T-cell (primary cell): ENCODE results near the gene C4BPA. TPM values are rescaled to one million over a fixed set of nuclear protein-coding genes. Genes with fewer than 3 reads are reported as not detected.

Source experiments
- ATAC-seq, 4 experiments: fragments of 200-7000 bp in 3 of 4; fragments of 150-1000 bp in 1 of 4; cut with Tn5 transposase; replicated peaks in 1 of 4; 1 replicate in 3 of 4; 2 replicates in 1 of 4; pipeline ENCODE4 v1.10.0; 2021; ENCODE audit warnings: moderate library complexity in 3 of 4, mild to moderate bottlenecking in 2 of 4, moderate number of reproducible peaks in 1 of 4
- CTCF ChIA-PET, 2 donors: fragments of 300-600 bp; sonication (Branson Sonifier 250); formaldehyde crosslinking; loops; one replicate each; lab custom pipeline; 2022; ENCODE audit warnings: antibody characterized with exemption in 2 of 2; lab: Charles Lee
- POLR2A ChIA-PET, 2 donors: fragments of 300-600 bp; sonication (Branson Sonifier 250); formaldehyde crosslinking; loops; one replicate each; lab custom pipeline; 2022; ENCODE audit warnings: antibody characterized with exemption in 2 of 2; lab: Charles Lee
- DNase-seq, 35 experiments: peaks; one replicate each; pipeline versions ENCODE4 v3.0.0 to v3.0.0-alpha.2; 2013 to 2023
- H3K27ac ChIP-seq: one replicate; pipeline ENCODE4 v1.5.1; 2013; ENCODE audit warnings: low read length
- H3K27me3 ChIP-seq, 2 experiments: replicated peaks in 1 of 2; 1 replicate in 1 of 2; 2 replicates in 1 of 2; pipeline versions ENCODE4 v1.6.1 to v1.7.0; 2013; ENCODE audit warnings: low read length in 1 of 2, mixed read lengths in 1 of 2; ENCODE audit not compliant: control insufficient read depth in 2 of 2, insufficient read depth in 2 of 2; ENCODE audit errors: extremely low read depth in 1 of 2
- H3K36me3 ChIP-seq, 2 donors: 1 replicate in 1 of 2; 2 replicates in 1 of 2; pipeline versions ENCODE4 v1.6.1 to v1.7.0; 2013; ENCODE audit warnings: low read length in 1 of 2; ENCODE audit not compliant: control insufficient read depth in 2 of 2, insufficient read depth in 1 of 2; ENCODE audit errors: extremely low read depth in 1 of 2
- H3K4me1 ChIP-seq, 2 experiments: 1 replicate in 1 of 2; 2 replicates in 1 of 2; pipeline versions ENCODE4 v1.6.1 to v1.7.0; 2013; ENCODE audit warnings: low read length in 2 of 2, mixed read lengths in 1 of 2; ENCODE audit not compliant: insufficient read depth in 2 of 2, control insufficient read depth in 1 of 2; ENCODE audit errors: extremely low read depth in 1 of 2
- H3K4me3 ChIP-seq, 2 donors: 1 replicate in 1 of 2; 2 replicates in 1 of 2; pipeline versions ENCODE4 v1.5.1 to v1.7.0; 2013; ENCODE audit warnings: mild to moderate bottlenecking in 2 of 2, low read length in 1 of 2, moderate library complexity in 1 of 2; ENCODE audit not compliant: control insufficient read depth in 1 of 2; ENCODE audit errors: extremely low read depth in 1 of 2
- H3K9me3 ChIP-seq: 2 replicates; pipeline ENCODE4 v1.7.0; 2013
- H3K27ac Mint-ChIP-seq, 2 donors: one replicate each; pipeline ENCODE4 v1.8.0; 2020 to 2021; ENCODE audit warnings: mild to moderate bottlenecking in 2 of 2, mixed read lengths in 2 of 2
- H3K27me3 Mint-ChIP-seq, 2 donors: one replicate each; pipeline ENCODE4 v1.8.0; 2021 to 2022; ENCODE audit warnings: mixed read lengths in 2 of 2
- H3K36me3 Mint-ChIP-seq: one replicate; pipeline ENCODE4 v1.8.0; 2021; ENCODE audit warnings: mixed read lengths
- H3K4me1 Mint-ChIP-seq, 3 donors: one replicate each; pipeline ENCODE4 v1.8.0; 2020 to 2022; ENCODE audit warnings: mixed read lengths in 3 of 3, mild to moderate bottlenecking in 1 of 3
- H3K4me3 Mint-ChIP-seq, 3 donors: one replicate each; pipeline ENCODE4 v1.8.0; 2020 to 2022; ENCODE audit warnings: mild to moderate bottlenecking in 3 of 3, mixed read lengths in 3 of 3, moderate library complexity in 3 of 3
- H3K9me3 Mint-ChIP-seq, 3 donors: one replicate each; pipeline ENCODE4 v1.8.0; 2020 to 2022; ENCODE audit warnings: mixed read lengths in 3 of 3
- WGBS: methylation state at CpG from one replicate; pipeline ENCODE4 v1.1.5; 2013; ENCODE audit warnings: missing lambda C conversion rate; ENCODE audit not compliant: insufficient coverage; 5-methylcytosine and 5-hydroxymethylcytosine counted together
- total RNA-seq, 35 experiments: library from RNA in 6 of 35; stranded (reverse) in 6 of 35; fragments of 120-200 nt in 1 of 35; gene quantifications; one replicate each; pipeline versions ENCODE4 v1.2.1 to v1.2.4 and lab custom pipeline; 2013 to 2026

C4BPA gene
- total RNA-seq, 5 donors from 2014 or later (not counting 1 experiment from before 2014, with no cell fraction given), result 0.60 to 0.72 (median 0.70) TPM; not detected in 2

DNA sequence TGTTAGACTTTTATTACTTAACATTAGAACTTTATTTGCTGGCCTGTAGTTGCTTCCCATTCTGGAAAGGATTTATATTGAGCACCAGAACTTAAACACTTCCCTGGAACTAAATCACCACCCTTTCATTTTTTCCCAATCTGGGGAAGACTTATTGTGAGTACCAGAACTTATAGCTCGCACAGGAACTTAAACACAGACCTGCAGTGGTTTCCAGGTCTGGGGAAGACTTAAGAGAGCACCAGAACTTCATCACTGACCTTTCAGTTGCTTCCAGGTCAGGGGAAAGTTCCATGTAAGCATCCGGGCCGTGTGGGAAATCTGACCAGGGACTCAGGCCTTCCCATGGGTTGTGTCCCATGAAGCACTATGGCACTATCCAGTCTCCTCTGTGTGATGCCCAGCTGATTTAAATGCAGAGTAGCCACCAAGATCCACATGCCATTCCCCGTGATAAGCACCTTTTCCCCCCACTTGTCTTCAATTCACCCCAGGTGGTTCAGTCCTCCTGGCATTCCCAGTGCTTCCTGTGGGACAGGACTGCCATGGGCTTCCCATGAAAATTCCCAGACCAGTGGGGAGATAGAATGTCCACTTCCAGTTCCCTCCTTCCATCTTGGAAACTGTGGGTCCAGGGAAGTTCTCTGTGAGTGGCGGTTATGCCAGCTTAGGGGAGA lies 48.9 kb downstream of the C4BPA start:
- no peaks in the 10 kb centered on the region for H3K4me1 ChIP-seq
- Mint-ChIP-seq H3K9me3 (peaks cover 3 to 18% (median 14%) of the 10 kb centered on the region in 3 donors), H3K27me3 (peaks cover 0 to 13% of the 10 kb centered on the region in 2 donors), H3K36me3 (peaks cover 6% of the 10 kb centered on the region), H3K4me3 (no peak overlapping the region), H3K4me1 (no peaks in the 10 kb centered on the region), H3K27ac (no peak overlapping the region)
- no peaks in the 10 kb centered on the region for H3K36me3 ChIP-seq
- WGBS, result 82% methylated on average over 4 of the region's 5 CpGs
- CTCF ChIA-PET, result no interaction called here
- ATAC-seq, result no peak
- H3K4me3 ChIP-seq, result no peak overlapping the region
- POLR2A ChIA-PET, result no interaction called here
- H3K9me3 ChIP-seq, result no peaks in the 10 kb centered on the region
- no peak for DNase-seq
- peaks cover 0 to 4% of the 10 kb centered on the region in 2 experiments for H3K27me3 ChIP-seq
- no peak overlapping the region for H3K27ac ChIP-seq

DNA sequence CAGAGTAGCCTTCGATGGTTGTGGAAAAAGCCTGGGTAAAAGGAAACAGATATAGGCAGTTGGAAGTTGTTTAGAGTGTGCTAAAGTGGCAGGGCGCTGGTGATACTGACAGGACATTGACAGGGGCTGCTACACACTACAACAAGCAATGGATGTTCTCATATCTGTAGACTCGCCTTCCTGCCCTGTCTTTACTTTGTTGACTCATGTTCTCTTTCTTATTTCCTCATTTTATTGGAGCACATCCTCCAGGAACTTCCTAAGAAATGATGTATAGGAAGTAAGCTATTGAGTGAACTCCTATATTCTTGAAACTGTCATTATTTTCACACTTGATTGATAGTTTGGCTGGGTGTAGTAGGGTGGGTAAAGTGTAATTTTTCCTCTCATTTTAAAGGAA lies 51.0 kb downstream of the C4BPA start:
- Histone ChIP-seq H3K27me3 (peaks cover 0 to 9% of the 10 kb centered on the region in 2 experiments), H3K36me3 (no peaks in the 10 kb centered on the region), H3K4me1 (no peaks in the 10 kb centered on the region), H3K9me3 (no peaks in the 10 kb centered on the region), H3K4me3 (no peak overlapping the region), H3K27ac (no peak overlapping the region)
- whole genome bisulfite sequencing, result 50% methylated on average over 1 of the region's 3 CpGs
- H3K4me3 Mint-ChIP-seq, result no peak overlapping the region
- H3K9me3 Mint-ChIP-seq, result peaks cover 3 to 18% (median 14%) of the 10 kb centered on the region in 3 donors
- peaks cover 6% of the 10 kb centered on the region for H3K36me3 Mint-ChIP-seq
- no peak for ATAC-seq
- H3K27me3 Mint-ChIP-seq, result peaks cover 3 to 15% of the 10 kb centered on the region in 2 donors
- CTCF ChIA-PET, result interaction anchor here in 1 of 2 donors (0.8 kb wide), 1 partner anchor 51 kb away, joined by 3 read pairs; the partner anchor contains the start of gene C4BPA
- H3K27ac Mint-ChIP-seq, result no peak overlapping the region
- POLR2A ChIA-PET, result no interaction called here
- no peaks in the 10 kb centered on the region for H3K4me1 Mint-ChIP-seq
- DNase-seq, result no peak

GRCh38 chr1:207156095-207156494 lies 52.1 kb downstream of the C4BPA start:
- Histone ChIP-seq H3K9me3 (no peaks in the 10 kb centered on the region), H3K27me3 (peaks cover 0 to 9% of the 10 kb centered on the region in 2 experiments), H3K36me3 (no peaks in the 10 kb centered on the region), H3K4me3 (no peak overlapping the region), H3K4me1 (no peaks in the 10 kb centered on the region), H3K27ac (no peak overlapping the region)
- Mint-ChIP-seq H3K27ac (no peak overlapping the region), H3K4me1 (no peaks in the 10 kb centered on the region), H3K27me3 (peaks cover 3 to 15% of the 10 kb centered on the region in 2 donors), H3K4me3 (no peak overlapping the region), H3K36me3 (peaks cover 6% of the 10 kb centered on the region), H3K9me3 (peaks cover 3 to 15% (median 11%) of the 10 kb centered on the region in 3 donors)
- no peak for DNase-seq
- ChIA-PET CTCF (no interaction called here), POLR2A (interaction anchor here in 1 of 2 donors (0.6 kb wide), 1 partner anchor 15 kb away, joined by 3 read pairs; no protein-coding TSS in a partner anchor)
- no peak for ATAC-seq

DNA sequence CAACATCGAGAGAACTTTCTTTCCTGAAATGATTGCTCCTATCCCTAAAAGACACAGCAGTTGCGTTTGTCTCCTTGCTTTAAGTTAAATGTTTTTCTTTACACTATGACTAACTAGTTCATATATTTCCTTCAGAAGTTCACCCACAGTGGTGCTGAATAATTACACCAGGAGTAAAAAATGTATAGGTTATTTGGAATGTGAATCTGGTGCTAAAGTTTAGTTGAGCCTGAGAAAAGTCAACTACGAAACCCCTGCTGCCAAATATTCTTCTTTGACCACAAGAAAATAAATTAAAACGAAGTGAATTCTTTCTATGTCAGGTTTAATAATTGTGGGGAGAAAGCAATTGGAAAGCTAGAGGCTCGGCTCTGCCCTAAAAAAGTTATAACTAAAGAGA lies 52.8 kb downstream of the C4BPA start:
- CTCF ChIA-PET, result no interaction called here
- Mint-ChIP-seq H3K9me3 (peaks cover 0 to 7% (median 4%) of the 10 kb centered on the region in 3 donors), H3K36me3 (peaks cover 3% of the 10 kb centered on the region), H3K4me3 (no peak overlapping the region), H3K27me3 (peaks cover 3 to 13% of the 10 kb centered on the region in 2 donors), H3K27ac (no peak overlapping the region), H3K4me1 (no peaks in the 10 kb centered on the region)
- Histone ChIP-seq H3K27me3 (peaks cover 0 to 9% of the 10 kb centered on the region in 2 experiments), H3K9me3 (no peaks in the 10 kb centered on the region), H3K4me1 (no peaks in the 10 kb centered on the region), H3K4me3 (no peak overlapping the region), H3K27ac (no peak overlapping the region), H3K36me3 (no peaks in the 10 kb centered on the region)
- ATAC-seq (no peak), DNase-seq (no peak)
- WGBS, result 71% methylated on average over 1 of the region's 5 CpGs
- POLR2A ChIA-PET, result no interaction called here

DNA sequence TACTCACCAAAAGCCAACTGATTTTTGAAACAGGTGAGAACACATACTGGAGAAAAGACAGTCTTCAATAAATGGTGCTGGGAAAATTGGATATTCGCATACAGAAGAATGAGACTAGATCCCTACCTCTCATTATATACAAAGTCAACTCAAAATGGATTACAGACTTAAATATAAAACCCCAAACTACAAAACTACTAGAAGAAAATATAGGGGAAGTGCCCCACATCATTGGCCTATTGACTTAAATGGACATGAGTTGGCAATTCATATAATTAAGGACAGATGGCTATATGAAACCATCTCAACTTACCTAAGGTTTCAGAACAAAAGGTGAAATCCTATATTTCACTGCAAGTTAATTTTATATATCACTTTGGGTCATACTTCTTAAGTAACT lies 60.1 kb downstream of the C4BPA start:
- Mint-ChIP-seq H3K4me1 (no peaks in the 10 kb centered on the region), H3K36me3 (no peaks in the 10 kb centered on the region), H3K27me3 (no peaks in the 10 kb centered on the region), H3K27ac (no peak overlapping the region), H3K9me3 (peaks cover 0 to 4% (median 0%) of the 10 kb centered on the region in 3 donors), H3K4me3 (no peak overlapping the region)
- no CpG with 5 or more reads among the region's 1 CpG for WGBS
- no peak for ATAC-seq
- CTCF ChIA-PET, result no interaction called here
- no peak overlapping the region for H3K27ac ChIP-seq
- no peaks in the 10 kb centered on the region for H3K4me1 ChIP-seq
- no peaks in the 10 kb centered on the region for H3K9me3 ChIP-seq
- peaks cover 0 to 3% of the 10 kb centered on the region in 2 experiments for H3K27me3 ChIP-seq
- no peak for DNase-seq
- POLR2A ChIA-PET, result no interaction called here
- H3K4me3 ChIP-seq, result no peak overlapping the region
- H3K36me3 ChIP-seq, result no peaks in the 10 kb centered on the region

- ATAC-seq, result no peak
These were observed 68.3 kb downstream of the C4BPA start for GRCh38 chr1:207172321-207172720.

More at GRCh38 chr1:207172321-207172720, 68.3 kb downstream of the C4BPA start:
- ChIA-PET CTCF (no interaction called here), POLR2A (interaction anchor here in 1 of 2 donors (0.6 kb wide), 1 partner anchor 130 kb away, joined by 5 read pairs; no protein-coding TSS in a partner anchor)
- Histone ChIP-seq H3K9me3 (no peaks in the 10 kb centered on the region), H3K4me1 (no peaks in the 10 kb centered on the region), H3K36me3 (no peaks in the 10 kb centered on the region), H3K27ac (no peak overlapping the region), H3K27me3 (no peaks in the 10 kb centered on the region), H3K4me3 (no peak overlapping the region)
- Mint-ChIP-seq H3K27ac (no peak overlapping the region), H3K27me3 (no peaks in the 10 kb centered on the region), H3K9me3 (peaks cover 0 to 4% (median 0%) of the 10 kb centered on the region in 3 donors), H3K4me3 (no peak overlapping the region), H3K36me3 (no peaks in the 10 kb centered on the region), H3K4me1 (peaks cover 0 to 3% (median 0%) of the 10 kb centered on the region in 3 donors)
- WGBS, result no CpG with 5 or more reads among the region's 2 CpGs
- no peak for DNase-seq
